NCI-H510A (cell line): ENCODE results near the gene NFASC.

ENCODE experiments used
- DNase-seq: peaks from one replicate; lab custom pipeline; 2025; lab: John Stamatoyannopoulos, UW

Gene NFASC

GRCh38 chr1:204870160-204870912 is at the start of gene NFASC:
Gene NFASC, plus strand, starts transcription at chr1:204870862. Its CDS starts 73,454 bp downstream, at chr1:204944316.
- no peak for DNase-seq

- no peak for DNase-seq
These were observed 49.2 kb upstream of the NFASC start for GRCh38 chr1:204821476-204821875.

GRCh38 chr1:204821924-204822323 is 48.7 kb upstream of the NFASC start:
- no peak for DNase-seq

- DNase-seq: no peak
These were observed 43.7 kb upstream of the NFASC start for GRCh38 chr1:204826970-204827369.

- peak; percentile 77 for DNase-seq
These were observed 42.3 kb upstream of the NFASC start for GRCh38 chr1:204828352-204828850.

- peak; percentile 57 for DNase-seq
These were observed 41.4 kb upstream of the NFASC start for GRCh38 chr1:204829133-204829825.

GRCh38 chr1:204830747-204831146 is 39.9 kb upstream of the NFASC start:
- DNase-seq: peak; percentile 13

- DNase-seq: no peak
These were observed 39.5 kb upstream of the NFASC start for GRCh38 chr1:204831186-204831585.

- DNase-seq: no peak
These were observed 36.3 kb upstream of the NFASC start for GRCh38 chr1:204834336-204834735.

- no peak for DNase-seq
These were observed 35.9 kb upstream of the NFASC start for GRCh38 chr1:204834752-204835151.

- no peak for DNase-seq
These were observed 34.9 kb upstream of the NFASC start for GRCh38 chr1:204835737-204836136.

GRCh38 chr1:204836856-204837255 is 33.8 kb upstream of the NFASC start:
- no peak for DNase-seq

- DNase-seq: no peak
These were observed 33.1 kb upstream of the NFASC start for GRCh38 chr1:204837440-204838084.

GRCh38 chr1:204841316-204841715 is 29.3 kb upstream of the NFASC start:
- no peak for DNase-seq

- DNase-seq: peak; percentile 45
These were observed 28.9 kb upstream of the NFASC start for GRCh38 chr1:204841798-204842197.

GRCh38 chr1:204842369-204842768 is 28.3 kb upstream of the NFASC start:
- DNase-seq: no peak

- peak; percentile 28 for DNase-seq
These were observed 27.8 kb upstream of the NFASC start for GRCh38 chr1:204842892-204843291.

GRCh38 chr1:204846546-204846945 is 24.1 kb upstream of the NFASC start:
- DNase-seq: peak; percentile 48

GRCh38 chr1:204848579-204848978 is 22.1 kb upstream of the NFASC start:
- no peak for DNase-seq

GRCh38 chr1:204852854-204853253 is 17.8 kb upstream of the NFASC start:
- no peak for DNase-seq

- no peak for DNase-seq
These were observed 17.2 kb upstream of the NFASC start for GRCh38 chr1:204853436-204853835.

GRCh38 chr1:204854286-204854685 is 16.4 kb upstream of the NFASC start:
- no peak for DNase-seq

- peak; percentile 25 for DNase-seq
These were observed 12.3 kb upstream of the NFASC start for GRCh38 chr1:204858363-204858821.
